T-helper 9 cell (primary cell): ENCODE results near the gene TMEM235.
A peak's percentile ranks its signal among the peaks of the same experiment; 100 is the strongest.

Experiments
- DNase-seq: peaks from one replicate; pipeline ENCODE4 v3.0.0-alpha.2; 2020

The TMEM235 gene

DNA sequence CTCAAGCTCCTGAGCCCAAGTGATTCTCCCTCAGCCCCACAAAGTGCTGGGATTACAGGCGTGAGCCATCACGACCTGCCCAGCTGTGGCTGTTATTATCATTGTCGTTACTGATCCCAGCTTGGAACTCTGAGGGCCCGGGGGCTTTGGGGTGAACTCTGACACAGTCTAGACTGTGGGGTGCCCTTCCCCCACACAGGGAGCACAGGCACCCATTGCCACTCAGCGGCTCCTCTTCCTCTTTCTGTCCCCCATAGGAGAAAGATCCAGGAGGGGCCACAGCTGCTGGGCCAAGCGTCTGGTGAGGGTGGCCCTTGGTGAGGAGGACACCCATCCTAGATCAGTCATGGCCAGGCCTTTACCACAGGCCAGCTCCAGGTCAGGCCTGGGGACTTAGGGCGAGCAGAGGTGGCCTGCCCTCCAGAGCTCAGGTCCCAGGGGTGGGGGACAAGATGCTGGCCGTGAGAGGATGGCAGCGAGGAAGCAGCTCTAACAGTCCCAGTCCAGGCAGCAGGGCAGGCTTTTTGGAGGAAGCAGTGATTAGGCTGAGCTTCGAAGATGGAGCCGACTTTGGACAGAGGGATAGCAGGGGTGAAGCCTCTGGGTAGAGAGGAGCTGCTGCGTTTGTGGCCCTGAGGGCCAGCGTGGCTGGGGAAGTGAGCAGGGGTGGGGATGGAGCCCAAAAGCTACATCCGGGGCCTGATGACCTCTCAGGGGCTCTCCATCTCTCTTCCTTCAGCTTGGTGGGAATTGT is 24.7 kb downstream of the TMEM235 start:
- DNase-seq: no peak

- no peak for DNase-seq
These were observed 25.5 kb downstream of the TMEM235 start for GRCh38 chr17:78256707-78257591.

GRCh38 chr17:78257810-78258322 is 26.4 kb downstream of the TMEM235 start:
- DNase-seq: no peak

DNA sequence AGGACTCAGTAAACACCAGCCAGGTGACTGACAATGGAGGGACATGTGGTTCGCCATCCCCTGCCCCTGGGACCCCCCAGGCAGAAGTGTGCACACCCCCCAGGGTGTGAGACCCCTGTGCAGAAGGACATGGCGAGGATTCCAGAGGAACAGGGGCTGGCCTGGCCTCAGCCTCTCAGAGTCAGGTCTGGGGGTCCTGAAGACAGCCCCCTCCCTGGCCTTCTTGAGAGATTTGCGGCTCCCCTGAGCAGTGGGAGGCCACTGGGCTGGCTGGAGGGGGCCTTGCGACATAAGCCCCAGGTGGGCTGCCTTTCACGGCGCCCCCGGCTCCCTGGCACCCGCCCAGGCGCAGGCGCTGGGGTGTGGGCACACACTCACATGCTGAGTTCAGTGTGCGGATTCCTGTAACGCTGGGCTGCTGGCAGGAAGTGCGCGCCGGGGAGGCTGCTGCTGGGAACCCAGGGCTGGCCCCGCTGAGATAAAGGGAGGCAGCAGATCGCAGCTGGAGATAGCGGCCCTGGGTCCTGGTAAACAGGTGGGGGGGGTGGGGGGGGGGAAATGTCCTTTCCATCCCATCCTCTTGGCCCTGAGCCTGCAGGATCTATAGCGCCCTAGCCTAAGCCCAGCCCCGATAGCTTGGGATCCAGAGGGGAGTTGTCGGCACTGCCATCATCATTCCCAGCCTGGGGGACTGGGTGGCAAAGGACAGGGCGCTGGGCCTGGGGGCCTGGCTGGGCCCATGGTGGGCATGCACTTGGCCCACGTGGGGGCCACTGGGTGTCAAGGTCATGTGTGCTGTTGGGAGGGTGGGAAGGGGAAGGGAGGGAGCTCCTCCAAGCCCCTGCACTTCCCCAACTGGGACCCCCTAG is 27.1 kb downstream of the TMEM235 start:
- DNase-seq: peak; percentile 53

DNA sequence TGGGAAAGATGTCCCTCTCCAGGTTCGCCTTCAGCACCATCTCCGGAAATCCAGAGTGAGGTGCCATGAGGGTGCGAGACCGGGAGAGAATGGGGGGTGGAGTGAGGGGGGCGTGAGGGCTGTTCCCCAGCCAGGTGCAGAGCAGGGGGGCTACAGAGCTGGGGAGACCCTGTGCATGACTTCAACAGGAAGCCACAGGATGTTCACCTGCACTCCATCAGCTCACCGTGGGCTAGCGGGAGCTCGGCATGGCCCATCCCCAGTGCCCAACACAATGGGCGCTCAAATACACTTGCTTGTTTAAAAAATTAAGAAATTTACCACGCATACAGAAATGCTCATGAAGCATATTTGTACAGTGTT is 27.7 kb downstream of the TMEM235 start:
- DNase-seq: no peak

DNA sequence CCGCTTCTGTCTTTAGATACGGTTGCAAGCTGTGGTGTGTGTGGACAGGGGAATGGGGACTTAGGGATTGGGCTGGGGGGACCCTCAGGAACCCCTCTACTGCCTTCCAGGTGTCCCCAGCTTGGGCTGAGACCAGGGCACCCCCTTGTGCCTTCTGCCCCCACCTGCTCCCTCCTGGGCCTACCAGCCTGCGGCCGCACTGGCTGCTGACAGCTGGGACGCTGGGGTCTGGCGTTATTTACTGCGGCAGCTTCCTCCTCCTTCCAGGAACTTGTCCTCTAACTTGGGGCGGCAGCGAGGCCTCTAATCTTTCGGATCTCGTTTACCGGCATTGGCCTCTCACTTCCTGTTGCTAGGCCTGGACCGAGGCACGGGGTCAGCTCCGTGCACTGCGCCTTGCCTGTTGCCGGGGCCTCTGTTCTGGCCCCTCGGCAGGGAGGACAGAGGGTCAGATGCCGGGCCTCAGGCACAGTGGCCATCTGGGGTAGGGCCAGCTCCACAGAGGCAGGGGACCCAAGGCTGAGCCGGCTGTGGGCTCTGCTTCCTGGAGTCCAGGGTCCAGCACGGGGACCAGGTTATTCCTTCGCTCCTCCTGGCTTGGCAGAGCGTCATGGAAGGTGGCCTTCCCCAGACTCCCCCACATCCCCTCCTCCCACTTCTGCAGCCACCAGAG is 31.8 kb downstream of the TMEM235 start:
- no peak for DNase-seq

- no peak for DNase-seq
These were observed 32.4 kb downstream of the TMEM235 start for GRCh38 chr17:78263736-78264340.

GRCh38 chr17:78264590-78264989 is 33.2 kb downstream of the TMEM235 start:
- DNase-seq: no peak

DNA sequence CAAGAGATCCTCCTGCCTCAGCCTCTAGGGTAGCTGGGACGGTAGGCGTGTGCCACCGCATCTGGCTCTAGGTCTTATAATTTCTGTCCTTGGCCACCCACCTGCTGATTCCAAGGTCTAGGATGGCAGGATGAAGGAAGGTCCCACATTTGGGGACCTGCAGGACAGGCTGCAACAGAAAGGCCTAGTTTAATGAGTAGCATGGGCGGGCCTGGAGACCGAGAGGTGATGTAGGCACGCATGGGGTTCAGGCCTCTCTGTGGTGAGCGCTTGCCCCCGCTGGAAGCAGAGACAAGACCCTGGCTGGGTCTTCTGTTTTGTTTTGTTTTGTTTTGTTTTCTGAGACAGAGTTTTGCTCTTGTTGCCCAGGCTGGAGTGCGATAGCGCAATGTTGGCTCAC is 33.7 kb downstream of the TMEM235 start:
- no peak for DNase-seq

DNA sequence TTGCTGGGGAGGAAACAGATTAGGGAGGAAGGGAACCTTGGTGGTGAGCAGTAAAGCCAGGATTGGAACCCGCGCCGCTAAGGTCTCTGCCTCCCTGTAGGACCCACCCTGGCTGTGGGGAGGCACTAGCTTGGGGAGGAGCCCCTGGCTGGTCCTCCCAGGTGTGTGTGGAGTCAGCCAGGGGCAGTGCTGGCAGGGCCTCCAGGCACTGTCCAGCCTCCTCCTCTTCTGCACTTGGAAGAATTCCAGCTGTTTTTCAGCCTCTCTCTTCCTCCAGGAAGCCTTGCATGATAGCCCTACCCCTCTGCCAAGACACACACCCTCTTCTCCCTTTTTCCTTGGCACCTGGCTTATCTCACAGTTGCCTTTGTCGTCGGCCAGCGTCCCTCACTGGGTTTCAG is 34.8 kb downstream of the TMEM235 start:
- no peak for DNase-seq

GRCh38 chr17:78266771-78267170 is 35.3 kb downstream of the TMEM235 start:
- DNase-seq: no peak

DNA sequence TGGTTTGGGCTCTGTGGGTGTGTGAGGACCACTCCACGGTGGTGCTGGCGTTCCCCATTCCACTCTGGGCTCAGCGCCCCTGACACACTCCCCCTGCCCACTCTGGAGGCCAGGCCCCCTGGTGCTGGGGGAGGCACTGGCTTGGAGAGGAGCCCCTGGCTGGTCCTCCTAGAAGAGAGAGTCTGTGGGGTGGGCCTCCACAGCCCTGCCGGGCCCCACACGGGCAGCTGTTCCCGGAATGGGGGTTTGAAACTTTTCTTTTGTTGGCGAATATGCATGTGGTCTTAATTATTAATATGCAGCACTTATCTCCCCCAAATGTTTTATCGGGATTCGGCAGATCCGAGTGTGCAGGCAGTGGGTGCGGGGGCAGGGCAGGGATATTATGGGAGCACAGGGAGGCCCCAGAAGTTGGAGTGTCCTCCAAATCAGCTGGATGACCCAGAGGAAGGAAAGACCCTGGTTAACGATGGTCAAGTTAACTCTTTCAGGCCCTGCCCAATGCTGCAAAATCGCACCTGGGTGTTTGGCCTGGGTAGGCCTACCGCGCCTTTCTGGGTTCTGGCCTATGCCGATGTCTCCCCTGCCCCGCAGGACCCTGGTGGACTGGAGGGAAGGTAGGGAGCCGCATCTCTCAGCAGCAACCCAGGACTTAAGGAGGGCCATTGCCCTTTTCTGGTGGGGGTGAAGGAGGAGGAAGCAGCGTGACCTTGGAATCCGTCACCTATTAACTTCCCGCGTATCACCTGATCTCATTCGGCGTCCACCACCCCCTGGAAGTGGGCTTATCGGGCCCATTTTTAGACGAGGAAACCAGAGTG is 36.0 kb downstream of the TMEM235 start:
- DNase-seq: no peak

GRCh38 chr17:78268191-78268874 is 36.9 kb downstream of the TMEM235 start:
- DNase-seq: no peak

DNA sequence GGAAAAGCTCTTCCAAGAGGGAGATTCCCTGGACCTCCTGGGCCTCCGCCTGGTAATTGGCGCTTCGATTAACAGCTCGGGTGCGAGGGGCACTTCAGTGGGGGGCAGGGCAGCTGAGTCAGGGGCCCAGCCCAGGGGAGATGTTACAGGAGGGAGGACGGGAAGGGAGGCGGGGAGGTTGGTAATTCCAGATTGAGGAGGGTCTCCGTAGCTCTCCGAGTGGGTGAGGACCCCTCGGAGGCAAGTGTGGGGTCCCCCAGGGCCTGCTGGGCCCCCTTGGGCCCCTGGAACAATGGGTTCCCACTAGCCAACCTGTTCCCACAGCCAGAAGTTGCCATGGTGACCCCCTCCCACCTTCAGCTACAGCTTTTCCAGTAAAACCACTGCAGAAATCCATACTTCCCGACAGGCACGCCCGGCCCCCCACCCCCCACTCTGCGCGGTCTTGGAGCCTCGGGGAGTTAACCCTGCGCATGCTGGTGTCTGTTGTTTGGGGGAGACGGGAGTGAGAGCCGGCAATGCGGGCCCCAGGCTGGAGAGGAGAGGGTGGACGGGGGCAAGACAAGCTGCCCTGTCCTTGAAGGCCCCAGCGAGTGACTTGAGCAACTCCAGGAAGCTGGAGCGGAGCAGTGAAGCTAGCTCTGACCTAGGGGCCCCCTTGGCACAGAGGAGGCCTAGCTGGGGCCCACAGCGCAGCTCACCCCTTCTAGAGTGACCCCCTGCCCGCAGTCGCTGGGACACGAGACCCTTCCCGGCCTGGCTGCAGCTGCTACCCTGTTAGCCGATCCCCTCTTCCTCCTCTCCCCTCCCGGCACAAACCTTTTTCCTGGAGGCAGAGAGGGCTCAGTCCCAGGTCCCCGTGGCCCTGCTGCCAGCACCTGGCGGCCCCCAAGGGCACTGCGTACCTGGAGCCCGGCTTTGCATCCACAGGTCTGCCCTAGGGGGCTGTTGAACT is 37.8 kb downstream of the TMEM235 start:
- DNase-seq: no peak

GRCh38 chr17:78269955-78270381 is 38.5 kb downstream of the TMEM235 start:
- no peak for DNase-seq

DNA sequence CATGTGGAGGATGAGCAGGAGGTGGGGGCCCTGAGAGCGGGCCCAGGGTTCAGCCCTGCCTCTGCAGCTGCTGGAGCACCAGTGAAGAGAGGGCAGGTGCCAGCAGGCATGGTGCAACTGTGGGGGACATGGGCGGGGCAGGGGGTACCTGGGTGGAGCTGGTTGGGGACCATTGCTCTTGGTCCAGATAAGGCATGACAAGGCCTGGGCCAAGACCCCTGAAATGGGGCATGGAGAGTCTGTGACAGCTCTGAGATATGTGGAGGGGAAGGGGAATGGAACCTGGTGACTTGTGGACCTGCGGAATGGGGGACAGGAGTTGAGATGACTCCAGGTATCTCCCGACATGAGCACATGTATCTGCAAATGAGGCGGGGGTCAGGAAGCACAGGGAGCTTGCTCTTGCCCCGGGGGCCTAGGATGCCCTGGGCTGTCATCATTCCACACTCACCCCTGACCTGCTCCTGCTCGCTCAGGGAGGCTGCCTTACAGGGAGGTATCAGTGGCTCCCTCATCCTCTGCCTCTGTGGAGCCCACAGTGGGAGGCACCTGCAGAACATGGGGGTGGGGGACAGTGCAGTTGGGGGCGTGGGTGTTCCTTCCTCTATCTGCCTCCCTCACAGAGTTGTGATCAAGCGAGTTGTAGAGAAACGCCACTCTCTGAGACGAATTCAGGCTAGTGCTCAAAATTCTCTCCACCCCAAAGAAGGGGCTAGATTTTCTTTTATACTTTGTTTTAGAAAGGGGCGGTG is 40.2 kb downstream of the TMEM235 start:
- DNase-seq: no peak

DNA sequence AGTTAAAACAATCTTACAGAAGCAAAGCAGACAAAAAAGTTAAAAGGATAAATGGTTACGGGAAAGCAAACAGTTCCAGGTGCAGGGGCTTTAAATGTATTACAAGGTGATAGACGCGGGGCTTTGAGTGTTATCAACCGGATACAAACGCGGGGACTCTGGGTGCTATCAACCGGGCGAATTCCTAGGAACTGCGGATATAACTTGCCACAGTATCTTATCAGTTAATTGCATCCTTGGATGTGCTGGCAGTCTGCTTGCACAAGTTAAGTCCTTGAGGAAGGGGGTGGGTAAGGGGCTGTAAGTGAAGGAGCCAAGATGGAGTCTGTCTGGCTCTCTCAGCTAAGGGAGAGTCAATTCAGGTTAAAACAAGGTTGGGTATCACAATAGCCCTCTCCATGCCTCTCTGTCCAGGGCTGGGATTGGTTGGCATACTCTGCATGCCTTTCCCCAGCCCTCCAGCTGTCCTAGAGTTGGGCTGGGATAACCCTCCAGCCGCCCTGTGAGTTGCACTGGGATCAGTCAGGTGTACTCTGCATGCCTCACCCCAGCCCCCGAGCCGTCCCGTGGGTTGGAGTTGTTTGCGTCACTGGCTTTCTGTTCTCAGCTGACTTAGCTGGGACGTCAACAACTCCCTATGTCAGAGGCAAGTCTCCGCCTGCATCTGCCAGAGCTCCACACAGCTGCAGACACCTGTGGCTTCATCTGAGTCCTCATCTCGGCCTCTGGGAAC is 40.9 kb downstream of the TMEM235 start:
- DNase-seq: peak; percentile 35

- no peak for DNase-seq
These were observed 41.5 kb downstream of the TMEM235 start for GRCh38 chr17:78272914-78273258.
